GM18858 (cell line): ENCODE data around the gene ZNF740.
"Not testable (repeated sequence)": the region's sequence is repeated elsewhere in the genome, so short reads cannot be mapped to it uniquely, and the experiment has no call there.

Experiments used
- ATAC-seq: cut with Tn5 transposase; IDR thresholded peaks from one replicate; pipeline ENCODE4 v1.9.1; 2021; ENCODE audit not compliant: unreplicated experiment

ZNF740 gene

DNA sequence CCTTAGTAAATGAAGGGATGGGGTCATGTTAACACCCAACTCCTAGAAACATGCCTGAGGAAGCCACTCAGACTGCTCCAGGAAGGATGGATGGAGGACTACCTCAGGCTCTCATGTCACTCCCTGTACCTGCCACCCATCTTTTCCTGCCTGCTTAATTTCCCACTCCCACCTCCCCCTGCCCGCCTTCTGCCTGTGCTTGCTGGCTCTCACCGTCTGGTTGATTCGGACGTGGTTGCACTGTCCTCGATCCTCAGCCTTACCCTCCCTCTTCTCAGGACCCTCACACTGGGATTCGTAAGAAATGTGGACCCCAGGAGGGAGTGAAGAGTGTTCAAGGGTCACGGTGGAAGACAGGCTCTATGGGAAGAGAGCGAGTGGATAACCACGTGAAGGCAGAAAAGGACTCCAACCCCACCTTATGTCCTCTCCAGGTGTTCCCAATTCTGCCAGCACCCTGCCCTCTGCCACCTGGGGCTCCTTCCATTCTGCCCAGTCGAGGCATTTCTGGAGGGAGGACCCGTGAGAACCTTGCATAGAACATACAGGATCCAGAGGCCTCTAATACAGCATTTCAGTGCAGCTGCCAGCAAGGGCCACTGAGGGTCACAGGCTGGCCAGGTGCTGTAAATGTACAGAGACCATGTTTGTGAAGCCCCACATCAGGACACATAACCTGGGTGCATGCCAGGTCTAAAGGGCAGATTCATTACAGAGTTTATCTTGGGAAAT, 13.6 kb downstream of the ZNF740 start:
- no peak for ATAC-seq

DNA sequence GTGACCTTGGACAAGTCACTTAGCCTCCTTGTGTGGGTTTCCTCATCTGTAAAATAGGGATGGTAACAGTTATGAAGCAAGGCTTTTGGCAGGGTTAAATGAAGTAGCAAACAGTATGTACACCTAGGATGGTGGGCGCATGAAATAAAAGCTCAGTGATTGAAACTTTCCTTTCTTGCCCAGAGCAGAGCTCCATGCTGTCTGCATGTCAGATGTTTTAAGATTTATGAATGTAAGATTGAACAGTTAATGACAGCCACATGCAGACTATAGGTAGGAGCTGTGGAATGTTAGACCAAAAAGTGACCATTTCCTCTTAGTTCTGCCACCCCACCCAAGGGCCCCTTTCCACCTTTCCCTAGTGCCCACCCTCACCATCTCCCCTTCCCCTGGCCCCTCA, 14.5 kb downstream of the ZNF740 start:
- ATAC-seq = no peak

- no peak for ATAC-seq
These were observed 15.2 kb downstream of the ZNF740 start for GRCh38 chr12:53195516-53196420.

- ATAC-seq = no peak
These were observed 16.0 kb downstream of the ZNF740 start for GRCh38 chr12:53196486-53196885.

- no peak for ATAC-seq
These were observed 16.6 kb downstream of the ZNF740 start for GRCh38 chr12:53197011-53197640.

- ATAC-seq = no peak
These were observed 18.1 kb downstream of the ZNF740 start for GRCh38 chr12:53198486-53199110.

DNA sequence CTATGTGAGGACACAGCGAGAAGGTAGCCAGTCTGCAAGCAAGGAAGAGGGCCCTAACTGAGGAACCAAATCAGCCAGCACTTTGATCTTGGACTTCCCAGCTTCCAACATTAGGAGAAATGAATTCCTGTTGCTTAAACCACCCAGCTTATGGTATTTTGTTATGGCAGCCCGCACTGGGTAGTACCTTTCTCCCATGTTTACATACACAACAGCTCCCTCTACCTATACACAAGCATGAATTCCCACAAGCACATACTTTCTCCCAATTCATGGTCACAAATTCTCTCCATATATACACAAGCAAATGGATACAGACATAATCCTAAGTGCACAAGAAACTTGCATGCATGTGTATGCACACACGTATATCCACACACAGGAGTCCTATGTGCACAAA, 19.2 kb downstream of the ZNF740 start:
- no peak for ATAC-seq

- ATAC-seq = no peak
These were observed 19.6 kb downstream of the ZNF740 start for GRCh38 chr12:53200107-53200457.

GRCh38 chr12:53200458-53201176, 20.1 kb downstream of the ZNF740 start:
- no peak for ATAC-seq

DNA sequence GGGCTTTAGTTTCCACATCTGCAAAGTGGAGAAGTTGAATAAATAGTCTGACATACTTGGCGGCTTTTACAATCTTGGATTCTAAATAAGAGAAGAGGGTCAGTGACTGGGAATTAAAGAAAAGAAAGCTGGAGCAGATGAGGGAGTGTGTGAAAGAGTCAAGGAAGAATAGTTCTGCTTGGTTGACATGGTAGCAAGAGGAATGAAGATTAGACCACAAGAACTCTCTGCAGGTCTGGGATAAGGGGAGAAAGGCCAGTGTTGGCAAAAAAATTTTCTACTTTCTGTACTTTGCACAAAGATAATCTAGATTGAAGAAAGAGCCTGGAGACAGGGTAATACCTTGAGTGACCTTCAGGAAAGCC, 20.6 kb downstream of the ZNF740 start:
- ATAC-seq = no peak

DNA sequence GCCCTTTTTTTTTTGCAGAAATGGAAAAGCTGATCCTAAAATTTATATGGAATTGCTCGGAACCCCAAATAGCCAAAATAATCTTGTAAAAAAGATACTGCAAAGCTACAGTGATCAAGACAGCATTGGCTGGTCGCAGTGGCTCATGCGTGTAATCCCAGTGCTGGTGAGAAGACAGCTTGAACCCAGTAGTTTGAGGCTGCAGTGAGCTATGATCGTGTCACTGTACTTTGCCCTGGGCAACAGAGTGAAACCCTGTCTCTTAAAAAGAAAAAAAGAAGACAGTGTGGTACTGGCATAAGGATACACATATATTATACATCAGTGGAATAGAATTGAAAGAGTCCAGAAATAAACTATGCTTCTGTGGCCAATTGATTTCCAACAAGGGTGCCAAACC, 21.1 kb downstream of the ZNF740 start:
- ATAC-seq = no peak

DNA sequence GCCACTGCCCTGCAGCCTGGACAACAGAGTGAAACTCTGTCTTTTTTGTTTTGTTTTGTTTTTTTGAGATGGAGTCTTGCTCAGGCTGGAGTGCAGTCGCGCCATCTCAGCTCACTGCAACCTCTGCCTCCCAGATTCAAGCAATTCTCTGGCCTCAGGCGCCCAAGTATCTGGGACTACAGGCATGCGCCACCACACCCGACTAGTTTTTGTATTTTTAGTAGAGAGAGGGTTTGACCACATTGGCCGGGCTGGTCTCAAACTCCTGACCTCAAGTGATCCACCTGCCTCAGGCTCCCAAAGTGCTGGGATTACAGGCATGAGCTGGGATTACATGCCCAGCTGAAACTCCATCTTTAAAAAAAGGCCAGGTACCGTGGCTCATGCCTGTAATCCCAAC, 21.8 kb downstream of the ZNF740 start:
- not testable (repeated sequence) for ATAC-seq

GRCh38 chr12:53204351-53204750, 23.8 kb downstream of the ZNF740 start:
- no peak for ATAC-seq

DNA sequence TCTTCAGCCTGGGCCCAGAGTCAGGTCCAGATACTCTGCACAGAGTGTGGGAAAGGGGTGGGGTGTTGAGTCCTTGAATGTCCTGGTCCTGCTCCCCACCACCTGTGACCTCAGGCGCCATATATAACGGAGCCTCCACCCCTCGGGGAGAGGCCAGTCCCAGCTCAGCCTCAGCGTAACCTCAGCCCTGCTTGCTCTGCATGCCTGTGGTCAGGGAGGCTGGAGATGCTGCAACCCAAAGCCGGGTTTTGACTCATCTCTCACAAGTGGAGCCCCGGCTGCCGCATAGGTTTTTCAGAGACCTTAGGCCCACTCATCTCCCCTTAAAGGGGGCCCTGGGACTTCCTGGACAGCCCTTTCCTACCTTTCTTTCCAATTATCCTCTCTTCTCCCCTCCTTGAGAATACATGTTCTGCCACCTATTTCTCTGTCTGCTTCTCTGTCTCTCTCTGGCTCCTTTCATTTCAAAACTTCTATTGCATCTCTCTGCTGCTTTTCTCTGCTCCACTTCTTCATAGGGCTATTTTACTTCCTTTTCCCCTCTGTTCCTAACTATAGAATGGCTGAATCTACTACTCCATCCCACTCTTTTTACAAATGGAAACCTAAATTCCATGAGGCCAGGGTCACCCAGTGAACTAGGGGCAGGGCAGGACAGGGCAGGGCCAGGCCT, 25.4 kb downstream of the ZNF740 start:
- ATAC-seq = no peak

DNA sequence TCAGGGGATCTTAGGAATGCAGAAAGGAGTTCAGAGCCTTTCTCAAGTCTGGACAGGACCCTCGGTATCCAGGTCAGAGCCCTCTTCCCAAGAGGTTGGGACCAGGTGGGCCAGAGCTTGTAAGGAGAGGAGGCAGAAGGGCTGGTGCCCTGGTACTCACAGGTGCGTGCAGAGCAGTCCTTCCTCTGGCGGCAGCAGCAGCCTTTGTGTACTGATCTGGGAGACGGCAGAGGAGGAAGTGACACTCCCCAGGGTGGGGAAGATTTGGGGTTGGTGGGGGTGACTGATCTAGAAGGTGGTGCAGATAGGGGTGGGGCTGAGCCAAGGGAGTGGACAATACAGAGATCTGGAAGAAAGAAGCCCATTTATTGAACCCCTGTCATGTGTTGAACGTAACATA, 26.5 kb downstream of the ZNF740 start, which contains the start of gene ITGB7:
ITGB7 (minus strand) TSS at position 210 of the 400 bp plus-strand sequence. CDS start 6,808 bp downstream, outside the sequence.
- peak; percentile 51 for ATAC-seq

- no peak for ATAC-seq
These were observed 27.9 kb downstream of the ZNF740 start for GRCh38 chr12:53208435-53208834.

GRCh38 chr12:53208877-53209463, 28.4 kb downstream of the ZNF740 start:
- no peak for ATAC-seq

DNA sequence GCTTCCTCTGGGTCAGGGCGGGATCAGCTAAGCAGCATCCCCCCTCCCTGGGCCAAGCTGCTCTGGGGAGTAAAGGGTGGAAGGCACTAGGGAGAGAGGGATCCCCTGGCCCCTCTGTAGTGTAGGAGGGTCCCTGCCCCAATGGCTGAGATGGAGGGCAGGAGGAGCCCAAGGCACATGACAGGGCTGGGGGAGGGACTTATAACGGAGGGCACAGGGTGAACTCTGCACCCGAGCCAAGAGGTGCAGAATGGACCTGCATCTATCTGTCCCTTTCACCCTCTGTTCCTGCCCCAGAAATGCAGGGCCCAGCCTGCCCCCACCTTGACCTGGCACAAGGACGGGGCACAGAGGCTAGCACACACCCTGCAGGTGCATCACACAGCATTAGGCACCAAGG, 30.3 kb downstream of the ZNF740 start:
- ATAC-seq = no peak

GRCh38 chr12:53211476-53212381, 31.2 kb downstream of the ZNF740 start:
- no peak for ATAC-seq
